SK-N-SH treated with all-trans-retinoic acid at 6 μM for 48 hours (cell line): ENCODE data around the gene TRMO.

Experiments used
- ATAC-seq: fragments of 200-7000 bp; cut with Tn5 transposase; 3 replicates; pipeline ENCODE4 v1.9.1; 2020; ENCODE audit warnings: mild to moderate bottlenecking, moderate library complexity
- ARNTL ChIP-seq: fragments of 450-650 bp; formaldehyde crosslinking; IDR thresholded peaks from 2 replicates; pipeline ENCODE4 v1.5.0; 2020; ENCODE audit warnings: low read depth, mild to moderate bottlenecking, moderate library complexity, borderline replicate concordance
- BACH2 ChIP-seq: fragments of 250-450 bp; sonication (Bioruptor Pico); IDR thresholded peaks from 2 replicates; pipeline ENCODE4 v1.9.0; 2021; ENCODE audit warnings: mild to moderate bottlenecking, borderline replicate concordance
- CSDC2 ChIP-seq: fragments of 250-450 bp; sonication (Bioruptor Pico); IDR thresholded peaks from 2 replicates; pipeline ENCODE4 v1.5.0; 2020; ENCODE audit warnings: mild to moderate bottlenecking, moderate library complexity
- CSRNP3 ChIP-seq: fragments of 250-450 bp; sonication (Bioruptor Pico); IDR thresholded peaks from 2 replicates; pipeline ENCODE4 v1.5.1; 2021; ENCODE audit warnings: mild to moderate bottlenecking, moderate library complexity
- ESRRG ChIP-seq: fragments of 250-450 bp; sonication (Bioruptor Pico); IDR thresholded peaks from 2 replicates; pipeline ENCODE4 v1.6.1; 2021; ENCODE audit warnings: mild to moderate bottlenecking
- GLIS3 ChIP-seq: fragments of 250-450 bp; sonication (Bioruptor Pico); IDR thresholded peaks from 2 replicates; pipeline ENCODE4 v1.5.0; 2020; ENCODE audit warnings: mild to moderate bottlenecking, moderate library complexity
- ISL1 ChIP-seq: fragments of 250-450 bp; sonication (Bioruptor Pico); IDR thresholded peaks from 2 replicates; pipeline ENCODE4 v2.1.2; 2022; ENCODE audit warnings: mild to moderate bottlenecking, moderate library complexity
- PATZ1 ChIP-seq: fragments of 250-450 bp; sonication (Bioruptor Pico); IDR thresholded peaks from 2 replicates; pipeline ENCODE4 v1.8.0; 2020; ENCODE audit warnings: mild to moderate bottlenecking, moderate library complexity, borderline replicate concordance
- PPARA ChIP-seq: fragments of 250-450 bp; sonication (Bioruptor Pico); IDR thresholded peaks from 2 replicates; pipeline ENCODE4 v1.5.0; 2020; ENCODE audit warnings: mild to moderate bottlenecking, borderline replicate concordance
- SNAI2 ChIP-seq: fragments of 250-450 bp; sonication (Bioruptor Pico); IDR thresholded peaks from 2 replicates; pipeline ENCODE4 v1.5.0; 2020; ENCODE audit warnings: mild to moderate bottlenecking, moderate library complexity
- TCF4 ChIP-seq: fragments of 250-450 bp; sonication (Bioruptor Pico); IDR thresholded peaks from 2 replicates; pipeline ENCODE4 v1.8.0; 2021; ENCODE audit warnings: mild to moderate bottlenecking, moderate library complexity, borderline replicate concordance
- TOX ChIP-seq: fragments of 250-450 bp; sonication (Bioruptor Pico); IDR thresholded peaks from 2 replicates; pipeline ENCODE4 v1.8.0; 2021; ENCODE audit warnings: mild to moderate bottlenecking, moderate library complexity, borderline replicate concordance
- ZC3H10 ChIP-seq: fragments of 250-450 bp; sonication (Bioruptor Pico); IDR thresholded peaks from 2 replicates; pipeline ENCODE4 v1.5.1; 2021; ENCODE audit warnings: mild to moderate bottlenecking, moderate library complexity
- ZFP3 ChIP-seq: fragments of 250-450 bp; sonication (Bioruptor Pico); IDR thresholded peaks from 2 replicates; pipeline ENCODE4 v1.5.0; 2020; ENCODE audit warnings: mild to moderate bottlenecking, moderate library complexity
- ZFP30 ChIP-seq: fragments of 450-650 bp; formaldehyde crosslinking; IDR thresholded peaks from 2 replicates; pipeline ENCODE4 v1.5.0; 2022; ENCODE audit warnings: mild to moderate bottlenecking, moderate library complexity
- ZNF565 ChIP-seq: fragments of 450-650 bp; formaldehyde crosslinking; conservative IDR thresholded peaks from 2 replicates; pipeline ENCODE4 v1.5.0; 2020; ENCODE audit warnings: low read depth, mild to moderate bottlenecking, moderate library complexity
- ZNF8 ChIP-seq: fragments of 450-650 bp; formaldehyde crosslinking; IDR thresholded peaks from 2 replicates; pipeline ENCODE4 v1.5.0; 2020; ENCODE audit warnings: mild to moderate bottlenecking, moderate library complexity
- TF ChIP-seq, protein P1 (sequence below): fragments of 250-450 bp; sonication (Bioruptor Pico); IDR thresholded peaks from 2 replicates; pipeline ENCODE4 v1.5.0; 2020; ENCODE audit warnings: mild to moderate bottlenecking, moderate library complexity
- TF ChIP-seq, protein P2 (sequence below): fragments of 250-450 bp; sonication (Bioruptor Pico); IDR thresholded peaks from 2 replicates; pipeline ENCODE4 v1.5.1; 2020; ENCODE audit warnings: low read depth, mild to moderate bottlenecking, moderate library complexity

The TRMO gene

GRCh38 chr9:97970165-97970564, 47.9 kb upstream of the TRMO start (continued):
- TF ChIP-seq TCF4 (CRISPR knock-in tag) (no peak), ARNTL (CRISPR knock-in tag) (no peak), SNAI2 (CRISPR knock-in tag) (no peak), BACH2 (CRISPR knock-in tag) (no peak), PATZ1 (CRISPR knock-in tag) (no peak)
- TF ChIP-seq, all 23 proteins: peak for 0

DNA sequence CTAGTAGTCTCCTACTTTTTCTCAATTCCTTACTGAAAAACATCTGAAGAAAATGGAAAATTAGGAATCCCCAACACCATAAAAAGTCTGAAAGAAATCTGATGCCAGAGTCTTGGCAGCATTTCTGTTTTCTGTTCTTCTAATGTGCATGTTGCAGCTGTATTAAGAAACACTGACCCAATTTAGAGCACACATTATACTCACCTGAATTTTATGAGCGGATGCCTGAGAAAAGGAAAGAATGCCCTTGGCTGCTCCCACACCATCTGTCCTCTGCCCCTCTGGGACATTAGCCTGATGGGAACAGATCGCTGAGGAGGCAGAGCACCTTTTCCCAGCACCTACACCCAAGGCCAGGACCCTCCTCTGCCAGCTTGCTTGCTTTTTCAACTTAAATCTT, 46.7 kb upstream of the TRMO start:
- ATAC-seq = no peak
- no peak for TF ChIP-seq ZNF565 (CRISPR knock-in tag)
- TF ChIP-seq, protein P1, sequence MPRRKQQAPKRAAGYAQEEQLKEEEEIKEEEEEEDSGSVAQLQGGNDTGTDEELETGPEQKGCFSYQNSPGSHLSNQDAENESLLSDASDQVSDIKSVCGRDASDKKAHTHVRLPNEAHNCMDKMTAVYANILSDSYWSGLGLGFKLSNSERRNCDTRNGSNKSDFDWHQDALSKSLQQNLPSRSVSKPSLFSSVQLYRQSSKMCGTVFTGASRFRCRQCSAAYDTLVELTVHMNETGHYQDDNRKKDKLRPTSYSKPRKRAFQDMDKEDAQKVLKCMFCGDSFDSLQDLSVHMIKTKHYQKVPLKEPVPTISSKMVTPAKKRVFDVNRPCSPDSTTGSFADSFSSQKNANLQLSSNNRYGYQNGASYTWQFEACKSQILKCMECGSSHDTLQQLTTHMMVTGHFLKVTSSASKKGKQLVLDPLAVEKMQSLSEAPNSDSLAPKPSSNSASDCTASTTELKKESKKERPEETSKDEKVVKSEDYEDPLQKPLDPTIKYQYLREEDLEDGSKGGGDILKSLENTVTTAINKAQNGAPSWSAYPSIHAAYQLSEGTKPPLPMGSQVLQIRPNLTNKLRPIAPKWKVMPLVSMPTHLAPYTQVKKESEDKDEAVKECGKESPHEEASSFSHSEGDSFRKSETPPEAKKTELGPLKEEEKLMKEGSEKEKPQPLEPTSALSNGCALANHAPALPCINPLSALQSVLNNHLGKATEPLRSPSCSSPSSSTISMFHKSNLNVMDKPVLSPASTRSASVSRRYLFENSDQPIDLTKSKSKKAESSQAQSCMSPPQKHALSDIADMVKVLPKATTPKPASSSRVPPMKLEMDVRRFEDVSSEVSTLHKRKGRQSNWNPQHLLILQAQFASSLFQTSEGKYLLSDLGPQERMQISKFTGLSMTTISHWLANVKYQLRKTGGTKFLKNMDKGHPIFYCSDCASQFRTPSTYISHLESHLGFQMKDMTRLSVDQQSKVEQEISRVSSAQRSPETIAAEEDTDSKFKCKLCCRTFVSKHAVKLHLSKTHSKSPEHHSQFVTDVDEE (CRISPR knock-in tag) = no peak
- TF ChIP-seq TOX (CRISPR knock-in tag) = no peak
- TF ChIP-seq ARNTL (CRISPR knock-in tag) = no peak
- TF ChIP-seq CSDC2 (CRISPR knock-in tag) = no peak
- no peak for TF ChIP-seq TCF4 (CRISPR knock-in tag)
- TF ChIP-seq ZNF8 (CRISPR knock-in tag) = no peak
- no peak for TF ChIP-seq PATZ1 (CRISPR knock-in tag)
- no peak for TF ChIP-seq CSRNP3
- no peak for TF ChIP-seq SNAI2 (CRISPR knock-in tag)
- TF ChIP-seq ZFP30 (CRISPR knock-in tag) = no peak
- TF ChIP-seq, protein P2, sequence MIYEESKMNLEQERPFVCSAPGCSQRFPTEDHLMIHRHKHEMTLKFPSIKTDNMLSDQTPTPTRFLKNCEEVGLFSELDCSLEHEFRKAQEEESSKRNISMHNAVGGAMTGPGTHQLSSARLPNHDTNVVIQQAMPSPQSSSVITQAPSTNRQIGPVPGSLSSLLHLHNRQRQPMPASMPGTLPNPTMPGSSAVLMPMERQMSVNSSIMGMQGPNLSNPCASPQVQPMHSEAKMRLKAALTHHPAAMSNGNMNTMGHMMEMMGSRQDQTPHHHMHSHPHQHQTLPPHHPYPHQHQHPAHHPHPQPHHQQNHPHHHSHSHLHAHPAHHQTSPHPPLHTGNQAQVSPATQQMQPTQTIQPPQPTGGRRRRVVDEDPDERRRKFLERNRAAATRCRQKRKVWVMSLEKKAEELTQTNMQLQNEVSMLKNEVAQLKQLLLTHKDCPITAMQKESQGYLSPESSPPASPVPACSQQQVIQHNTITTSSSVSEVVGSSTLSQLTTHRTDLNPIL = no peak
- no peak for TF ChIP-seq ZFP3 (CRISPR knock-in tag)
- TF ChIP-seq ISL1 (CRISPR knock-in tag) = no peak

DNA sequence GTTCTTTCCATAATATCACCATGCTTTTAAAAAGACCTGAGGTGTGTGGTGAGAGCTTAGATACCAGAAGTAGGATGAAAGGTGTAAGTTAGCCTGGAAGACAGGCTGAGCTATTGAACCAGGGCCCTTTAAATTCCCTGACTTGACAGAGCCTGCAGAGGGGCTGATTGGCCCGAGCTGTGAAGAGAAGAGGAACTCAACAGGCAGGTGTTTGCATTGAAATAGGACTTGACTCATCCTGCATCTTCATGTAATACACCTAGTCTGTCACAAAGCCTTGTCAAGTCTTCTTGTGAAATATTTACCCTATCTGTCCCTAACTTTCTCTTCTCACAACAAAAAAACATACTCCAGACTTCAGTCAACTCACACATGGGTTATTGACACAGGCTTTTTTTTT, 44.2 kb upstream of the TRMO start:
- no peak for ATAC-seq
- TF ChIP-seq SNAI2 (CRISPR knock-in tag) (no peak), CSRNP3 (no peak), ISL1 (CRISPR knock-in tag) (no peak), ZC3H10 (CRISPR knock-in tag) (no peak)

DNA sequence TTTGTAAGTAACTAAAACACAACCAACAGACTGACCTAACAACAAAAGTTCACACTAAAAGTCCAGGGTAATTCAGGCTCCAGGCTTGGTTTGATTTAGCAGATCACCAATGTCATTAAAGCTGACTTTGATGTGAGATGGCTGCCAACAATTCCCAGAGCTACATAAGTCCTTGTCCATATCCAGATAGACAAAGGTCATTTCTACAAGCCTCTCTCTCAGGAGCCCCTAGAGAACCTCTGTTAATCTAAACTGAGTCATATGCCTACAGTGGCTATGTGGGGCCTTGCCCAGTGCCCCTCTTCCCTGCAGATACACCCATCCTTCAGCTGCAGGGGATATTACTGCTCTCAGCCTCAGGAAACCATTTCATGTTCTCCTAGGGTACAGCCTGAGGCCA, 42.6 kb upstream of the TRMO start:
- TF ChIP-seq ESRRG (no peak), PPARA (no peak), GLIS3 (no peak)
- no peak for ATAC-seq
